Measurements from ENCODE around the gene CRACDL. TPM values are rescaled to one million over a fixed set of nuclear protein-coding genes. Genes with fewer than 3 reads are reported as not detected.

The CRACDL gene
- total and polyA plus RNA-seq, 7 donors, result 0.36 to 8.8 (median 1.5) TPM

DNA sequence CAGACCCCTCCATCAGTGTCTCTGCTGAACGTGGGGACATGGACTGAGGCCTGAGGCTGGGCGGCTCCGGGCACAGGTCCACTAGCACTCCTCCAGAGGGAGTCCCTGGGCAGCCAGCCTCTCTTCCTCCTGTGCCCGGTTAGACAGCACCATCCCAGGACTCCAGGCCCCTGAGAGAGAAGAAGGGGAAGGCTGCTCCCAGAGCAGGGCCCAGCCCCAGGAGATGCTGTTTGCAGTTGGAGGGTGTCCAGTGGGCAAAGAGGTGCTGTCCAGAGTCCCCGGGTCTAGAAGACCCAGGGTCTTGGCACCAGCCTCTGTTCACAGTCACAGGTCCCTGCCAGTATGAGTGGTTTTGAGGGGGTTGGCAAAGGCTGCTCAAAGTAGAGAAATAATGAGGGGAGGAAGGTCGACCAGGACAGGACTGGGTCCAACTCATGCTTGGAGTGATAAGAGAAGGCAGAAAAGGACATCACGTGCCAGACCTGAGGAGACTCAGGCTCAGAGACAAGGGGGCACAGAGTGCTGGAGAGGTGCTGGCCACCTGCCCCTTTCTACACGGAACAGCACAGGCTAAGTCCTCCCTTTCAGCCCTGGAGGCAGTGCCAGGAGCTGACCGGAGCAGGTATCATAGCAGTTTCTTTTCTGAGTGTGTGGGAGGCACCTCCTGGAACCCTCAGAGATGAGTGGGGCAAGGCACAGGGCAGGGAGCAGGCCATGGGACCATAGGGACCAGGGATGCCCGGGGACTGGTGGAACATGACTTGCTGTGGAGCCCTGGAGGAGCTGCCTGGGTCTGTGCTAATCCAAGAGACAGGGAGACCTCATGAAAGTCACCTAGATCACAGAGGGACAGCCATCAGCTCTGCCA lies 21.1 kb downstream of the CRACDL start:
- no peak overlapping the region for H3K4me3 ChIP-seq
- no peaks in the 10 kb centered on the region for H3K36me3 ChIP-seq
- H3K27me3 ChIP-seq, result no peaks in the 10 kb centered on the region
- intact Hi-C loops (cut with DNase I), result no loop called here
- no peak for TF ChIP-seq POLR2A (IDR thresholded peaks at IDR 0.05)
- no peak for TF ChIP-seq POLR2AphosphoS5 (IDR thresholded peaks at IDR 0.05)
- TF ChIP-seq, protein P1, sequence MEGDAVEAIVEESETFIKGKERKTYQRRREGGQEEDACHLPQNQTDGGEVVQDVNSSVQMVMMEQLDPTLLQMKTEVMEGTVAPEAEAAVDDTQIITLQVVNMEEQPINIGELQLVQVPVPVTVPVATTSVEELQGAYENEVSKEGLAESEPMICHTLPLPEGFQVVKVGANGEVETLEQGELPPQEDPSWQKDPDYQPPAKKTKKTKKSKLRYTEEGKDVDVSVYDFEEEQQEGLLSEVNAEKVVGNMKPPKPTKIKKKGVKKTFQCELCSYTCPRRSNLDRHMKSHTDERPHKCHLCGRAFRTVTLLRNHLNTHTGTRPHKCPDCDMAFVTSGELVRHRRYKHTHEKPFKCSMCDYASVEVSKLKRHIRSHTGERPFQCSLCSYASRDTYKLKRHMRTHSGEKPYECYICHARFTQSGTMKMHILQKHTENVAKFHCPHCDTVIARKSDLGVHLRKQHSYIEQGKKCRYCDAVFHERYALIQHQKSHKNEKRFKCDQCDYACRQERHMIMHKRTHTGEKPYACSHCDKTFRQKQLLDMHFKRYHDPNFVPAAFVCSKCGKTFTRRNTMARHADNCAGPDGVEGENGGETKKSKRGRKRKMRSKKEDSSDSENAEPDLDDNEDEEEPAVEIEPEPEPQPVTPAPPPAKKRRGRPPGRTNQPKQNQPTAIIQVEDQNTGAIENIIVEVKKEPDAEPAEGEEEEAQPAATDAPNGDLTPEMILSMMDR (IDR thresholded peaks at IDR 0.05), result no peak
- no peak for TF ChIP-seq EP300 (IDR thresholded peaks at IDR 0.05)
- H3K9me3 ChIP-seq, result no peaks in the 10 kb centered on the region
- peak; percentile 45 for DNase-seq
- WGBS, 2 donors, result 80 to 87% methylated on average over 10 of the region's 10 CpGs
- peaks cover 0 to 22% (median 11%) of the 10 kb centered on the region in 4 donors for H3K4me1 ChIP-seq
- H3K27ac ChIP-seq, result no peak overlapping the region

DNA sequence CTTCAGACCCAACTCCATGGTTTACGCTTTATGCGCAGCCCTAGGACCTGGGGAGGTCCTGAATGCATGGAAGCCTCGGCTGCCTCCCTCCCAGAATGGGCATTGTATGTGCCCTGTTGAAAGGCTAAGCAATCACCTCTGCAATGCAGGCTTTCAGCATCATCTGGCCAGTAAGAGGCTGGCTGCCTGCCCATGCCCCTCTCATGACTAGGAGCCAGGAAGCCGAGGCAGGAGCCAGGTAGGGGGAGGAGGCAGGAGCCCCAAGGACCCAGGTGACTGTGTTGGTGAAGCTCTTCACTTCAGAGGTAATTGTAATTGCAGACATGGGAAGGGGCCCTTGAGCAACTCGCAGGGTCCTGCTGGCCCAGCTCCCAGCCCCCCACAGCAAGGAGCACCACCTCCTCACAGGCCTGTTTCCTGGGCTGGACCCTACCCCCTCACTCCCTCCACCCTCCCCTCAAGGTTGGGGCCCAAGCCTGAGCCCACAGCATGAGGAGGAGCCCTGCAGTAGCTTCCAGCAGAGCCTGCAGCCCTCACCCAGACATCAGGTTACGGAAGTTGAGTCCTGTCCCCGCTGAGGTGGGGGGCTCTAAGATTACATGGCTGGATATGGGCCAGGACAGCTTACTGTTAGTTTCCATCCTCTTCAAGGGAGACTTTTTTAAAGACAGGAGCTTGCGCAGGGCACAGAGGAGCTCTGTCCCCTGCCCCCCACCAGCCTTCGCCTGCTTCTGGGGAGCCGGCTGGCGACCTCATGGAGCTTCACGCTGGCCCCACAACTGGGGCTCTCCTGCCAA lies 21.9 kb downstream of the CRACDL start:
- H3K27me3 ChIP-seq, result no peaks in the 10 kb centered on the region
- H3K4me1 ChIP-seq, result peaks cover 0 to 22% (median 15%) of the 10 kb centered on the region in 4 donors
- H3K36me3 ChIP-seq, result no peaks in the 10 kb centered on the region
- no peak overlapping the region for H3K4me3 ChIP-seq
- no peak overlapping the region for H3K27ac ChIP-seq
- 89 to 92% methylated on average over 12 of the region's 12 CpGs for whole genome bisulfite sequencing, 2 donors
- H3K9me3 ChIP-seq, result no peaks in the 10 kb centered on the region
- TF ChIP-seq EP300 (IDR thresholded peaks at IDR 0.05) (no peak), POLR2A (IDR thresholded peaks at IDR 0.05) (no peak), POLR2AphosphoS5 (IDR thresholded peaks at IDR 0.05) (no peak)
- TF ChIP-seq, protein P1 (IDR thresholded peaks at IDR 0.05), result no peak
- intact Hi-C loops (cut with DNase I), result no loop called here
- DNase-seq, result peak; percentile 50

DNA sequence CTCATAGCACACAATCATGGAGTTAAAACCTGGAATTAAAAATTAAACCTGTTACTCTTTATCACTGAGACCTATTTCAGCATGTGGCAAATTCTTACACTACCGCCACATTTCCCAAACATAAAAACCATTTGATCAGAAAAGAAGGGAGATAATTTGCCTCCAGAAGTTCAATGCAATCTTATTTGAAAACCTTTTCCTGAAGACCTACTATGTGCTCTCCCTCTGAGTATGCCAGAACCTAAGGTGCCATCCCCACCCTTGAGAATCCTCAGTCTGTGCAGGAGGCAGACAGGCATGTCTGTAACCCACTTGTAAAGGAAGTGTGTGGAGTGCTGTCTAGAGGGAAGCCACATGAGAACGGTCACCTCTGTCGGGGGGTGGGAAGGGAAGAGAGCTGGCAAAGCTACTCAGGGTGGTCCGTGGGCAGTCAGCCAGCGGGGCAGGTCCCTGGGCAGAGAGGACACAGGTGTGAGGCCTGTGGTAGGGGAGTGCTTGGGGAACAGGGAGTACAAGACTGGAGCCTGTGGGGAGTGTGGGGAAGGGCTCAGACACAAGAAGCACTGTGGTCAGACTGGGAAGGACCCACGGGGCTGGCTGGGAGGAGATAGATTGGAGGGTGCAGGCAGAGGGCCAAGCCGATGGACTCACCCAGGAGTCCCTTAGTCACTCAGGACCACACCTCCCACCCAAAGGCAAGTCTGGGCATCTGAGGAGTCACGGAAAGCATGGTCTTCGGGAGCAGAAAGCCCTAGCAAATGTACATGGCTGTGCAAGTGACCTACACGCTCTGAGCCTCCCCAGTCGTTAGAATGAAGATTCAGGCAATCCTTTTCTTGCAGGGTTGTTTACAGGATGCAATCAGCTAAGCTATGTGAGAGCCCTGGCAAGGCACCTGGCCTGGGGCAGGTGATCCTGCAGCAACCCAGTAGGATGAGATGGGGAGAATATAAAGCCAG lies 22.8 kb downstream of the CRACDL start:
- 77 to 80% methylated on average over 11 of the region's 11 CpGs for WGBS, 2 donors
- intact Hi-C loops (cut with DNase I), result no loop called here
- H3K4me3 ChIP-seq, result no peak overlapping the region

More for the DNA sequence above, 22.8 kb downstream of the CRACDL start:
- DNase-seq, result peak; percentile 48
- no peaks in the 10 kb centered on the region for H3K9me3 ChIP-seq
- H3K36me3 ChIP-seq, result no peaks in the 10 kb centered on the region
- H3K27ac ChIP-seq, result no peak overlapping the region
- peaks cover 0 to 22% (median 15%) of the 10 kb centered on the region in 4 donors for H3K4me1 ChIP-seq
- TF ChIP-seq POLR2A (IDR thresholded peaks at IDR 0.05) (no peak), POLR2AphosphoS5 (IDR thresholded peaks at IDR 0.05) (no peak), EP300 (IDR thresholded peaks at IDR 0.05) (no peak)
- TF ChIP-seq, protein P1 (IDR thresholded peaks at IDR 0.05), result no peak
- no peaks in the 10 kb centered on the region for H3K27me3 ChIP-seq
